Renal pelvis (tissue), 4 donors: ENCODE data around the gene ITPK1. TPM values are rescaled to one million over a fixed set of nuclear protein-coding genes. Genes with fewer than 3 reads are reported as not detected.

Source experiments
- DNase-seq: peaks from one replicate; pipeline ENCODE4 v3.0.0-alpha.2; 2013
- polyA plus RNA-seq, 3 donors: library from polyadenylated mRNA; unstranded; fragments of 120-200 nt; gene quantifications; one replicate each; pipeline ENCODE4 v1.2.1, GENCODE V29; 2013; ENCODE audit not compliant: insufficient read length in 3 of 3

Gene ITPK1
- polyA plus RNA-seq, 3 donors = 29.8 to 33.6 (median 33.2) TPM

DNA sequence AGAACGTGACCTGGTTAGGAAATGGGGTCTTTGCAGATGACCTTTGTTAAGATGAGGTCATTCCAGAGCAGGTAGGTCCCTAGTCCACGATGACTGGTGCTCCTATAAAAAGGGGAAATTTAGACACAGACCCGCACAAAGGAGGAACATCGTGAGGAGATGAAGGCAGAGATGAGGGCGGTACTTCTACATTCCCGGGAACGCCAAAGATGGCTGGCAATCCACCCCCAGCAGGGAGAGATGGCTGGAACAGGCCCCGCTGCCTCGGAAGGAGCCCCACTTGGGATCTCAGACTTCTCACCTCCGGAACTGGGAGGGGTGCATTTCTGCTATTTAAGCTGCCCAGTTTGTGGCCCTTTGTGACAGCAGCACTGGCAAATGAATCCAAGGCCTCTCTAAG is 85.0 kb downstream of the ITPK1 start:
- DNase-seq = no peak

DNA sequence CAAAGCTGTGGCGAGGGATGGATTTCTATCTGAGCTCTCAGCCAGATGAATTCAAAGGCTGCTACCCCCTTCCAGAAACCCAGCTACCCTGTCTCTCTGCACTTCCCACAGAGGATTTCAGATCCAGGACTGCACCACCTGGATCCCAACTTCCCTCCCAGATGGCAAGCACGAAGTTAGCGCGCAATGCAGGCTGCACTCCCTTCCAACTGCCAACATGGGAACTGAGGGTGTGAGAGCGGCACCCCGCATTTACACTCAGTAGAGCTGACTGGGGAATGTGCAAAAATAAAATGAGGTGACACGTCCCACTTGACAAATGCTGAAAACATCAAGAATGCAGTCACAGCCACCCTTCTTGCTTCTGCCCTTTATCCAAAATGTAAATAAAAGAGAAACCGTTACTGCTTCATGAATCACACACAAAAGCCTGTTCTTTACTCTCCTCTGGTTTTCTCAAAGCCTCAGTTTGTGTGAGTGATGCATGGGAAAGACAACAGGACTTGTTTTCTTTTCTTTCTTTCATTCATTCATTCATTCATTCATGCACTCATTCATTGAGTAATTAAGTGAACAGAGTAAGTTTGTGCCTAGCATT is 85.7 kb downstream of the ITPK1 start:
- no peak for DNase-seq

DNA sequence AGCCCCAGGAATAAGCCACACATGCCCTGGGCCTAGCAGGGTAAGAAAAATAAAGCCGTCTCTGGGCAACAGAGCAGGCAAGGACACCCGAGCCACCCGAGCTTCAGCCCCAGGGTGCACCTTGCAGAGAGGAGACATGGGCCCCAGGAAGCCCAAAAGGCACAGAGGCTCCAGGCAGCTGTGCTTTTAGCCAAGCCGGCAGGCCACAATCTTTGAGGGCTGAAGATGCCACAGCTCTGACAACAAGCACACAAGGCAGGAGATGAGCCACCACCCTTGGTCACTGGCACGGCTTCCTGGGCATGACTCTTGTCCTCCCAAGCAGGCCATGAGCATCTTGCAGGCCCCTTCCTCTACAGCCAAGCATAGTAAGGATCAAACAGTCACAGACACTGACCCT is 86.3 kb downstream of the ITPK1 start:
- no peak for DNase-seq

DNA sequence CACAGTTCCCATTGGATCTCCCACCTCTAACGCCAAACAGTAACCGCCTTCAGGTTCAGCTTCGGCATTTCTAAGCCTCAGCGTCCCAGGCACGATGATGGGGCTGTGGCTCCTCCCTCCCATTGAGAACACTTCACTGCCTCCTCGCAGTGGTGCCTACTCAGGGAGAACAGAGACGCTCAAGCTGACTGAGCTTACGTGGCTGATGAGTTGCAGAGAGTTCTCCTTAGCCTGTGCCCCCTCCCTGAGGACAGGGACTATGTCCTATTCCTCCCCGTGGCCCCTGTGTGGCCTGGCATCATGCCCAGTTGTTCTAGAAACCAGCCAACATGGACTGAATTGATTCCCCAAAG is 87.0 kb downstream of the ITPK1 start:
- no peak for DNase-seq

DNA sequence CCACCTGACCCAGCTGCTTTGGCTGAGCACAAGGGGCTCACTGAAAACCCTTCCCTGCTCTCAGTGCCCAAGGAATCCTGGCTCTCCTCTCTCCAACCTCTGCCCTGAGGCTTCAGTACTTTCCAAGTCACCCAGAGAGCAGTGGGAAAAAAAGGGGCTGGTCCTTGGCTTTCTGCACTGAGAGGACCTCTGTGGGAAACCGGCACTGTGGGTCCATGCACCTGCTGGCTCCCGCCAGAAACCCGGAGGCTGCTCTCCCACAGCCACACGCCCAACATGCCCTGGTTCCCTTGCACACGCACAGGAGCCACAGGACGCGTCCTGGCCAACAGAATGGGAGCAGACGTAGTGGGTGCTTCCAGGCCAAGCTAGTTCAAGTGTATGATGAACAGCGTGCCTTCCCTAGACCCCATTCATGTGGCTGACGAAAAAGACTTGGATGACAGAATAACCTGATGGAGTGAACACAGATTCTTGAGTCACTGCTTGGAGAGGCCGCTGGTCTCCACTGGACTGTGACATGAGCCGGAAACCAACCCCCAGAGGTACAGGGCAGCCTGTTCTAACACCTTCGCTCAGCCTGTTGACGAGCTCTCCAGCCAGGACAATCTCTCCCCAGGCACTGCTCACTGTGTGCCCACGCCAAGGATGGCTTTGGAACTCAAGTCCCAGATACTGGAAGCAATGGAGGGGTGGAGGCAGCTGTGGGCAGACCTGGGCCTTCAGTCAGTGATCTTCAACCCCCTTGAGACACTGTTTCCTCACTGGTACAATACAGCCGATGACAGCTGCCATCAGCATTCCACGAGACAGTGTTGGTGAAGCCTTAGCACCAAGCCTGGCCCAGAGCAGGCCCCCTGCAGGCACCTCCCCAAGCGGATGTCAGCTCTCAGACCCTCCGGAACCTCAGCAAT is 87.7 kb downstream of the ITPK1 start:
- DNase-seq = no peak

DNA sequence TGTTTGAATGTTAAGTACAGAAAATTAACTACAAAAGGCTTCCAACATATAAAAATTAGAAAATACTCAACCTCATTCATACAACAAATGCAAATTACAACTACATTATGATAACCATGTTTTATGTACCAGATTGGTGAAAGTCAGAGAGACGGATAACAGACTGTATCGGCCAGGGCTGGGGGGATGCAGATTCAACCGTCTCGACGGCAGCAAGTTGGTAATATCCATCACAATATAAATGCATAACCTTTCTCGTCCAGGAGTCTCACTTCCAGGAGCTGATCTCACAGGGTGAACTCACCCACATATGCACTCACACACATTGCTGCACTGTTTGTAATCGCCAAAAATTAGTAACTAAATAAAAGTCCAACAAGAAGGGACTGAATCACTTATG is 89.4 kb downstream of the ITPK1 start:
- no peak for DNase-seq

DNA sequence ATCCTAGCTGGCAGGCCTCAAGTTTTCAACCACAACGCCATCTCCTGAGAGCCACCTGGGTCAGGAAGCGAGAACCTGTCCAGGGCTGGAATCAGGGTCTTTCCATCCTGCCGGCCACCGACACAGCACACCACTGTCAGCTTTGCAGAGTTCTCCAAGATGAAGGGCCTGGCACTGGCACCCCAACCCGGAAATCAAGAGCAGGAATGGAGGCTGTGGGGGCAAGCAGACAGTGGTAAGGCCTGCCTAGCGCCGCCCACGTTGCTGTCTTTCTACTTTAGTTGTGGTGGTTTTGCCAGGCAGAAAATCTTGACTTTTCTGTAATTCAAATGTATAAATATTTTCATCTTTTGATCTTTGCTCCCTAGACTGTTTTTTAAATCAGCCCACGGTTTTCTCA is 90.7 kb downstream of the ITPK1 start:
- no peak for DNase-seq

DNA sequence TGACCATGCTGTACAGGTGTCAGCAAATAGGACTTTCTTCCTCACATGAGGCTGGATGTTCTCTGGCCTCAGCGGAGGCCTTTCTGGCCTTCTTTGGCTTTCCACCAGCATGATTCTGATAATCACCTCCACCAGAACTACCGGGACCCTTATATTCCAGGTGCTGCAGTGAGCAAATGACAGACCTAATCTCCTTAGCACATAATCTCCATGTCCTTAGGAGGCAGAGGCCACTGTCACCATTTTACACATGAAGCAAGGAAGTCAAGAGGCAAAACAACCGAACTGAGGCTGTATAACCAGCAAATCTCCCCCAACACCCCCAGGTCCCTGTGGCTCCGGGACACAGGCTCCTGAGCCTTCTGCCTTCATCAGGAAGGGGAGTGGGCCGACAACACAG is 91.2 kb downstream of the ITPK1 start:
- no peak for DNase-seq

DNA sequence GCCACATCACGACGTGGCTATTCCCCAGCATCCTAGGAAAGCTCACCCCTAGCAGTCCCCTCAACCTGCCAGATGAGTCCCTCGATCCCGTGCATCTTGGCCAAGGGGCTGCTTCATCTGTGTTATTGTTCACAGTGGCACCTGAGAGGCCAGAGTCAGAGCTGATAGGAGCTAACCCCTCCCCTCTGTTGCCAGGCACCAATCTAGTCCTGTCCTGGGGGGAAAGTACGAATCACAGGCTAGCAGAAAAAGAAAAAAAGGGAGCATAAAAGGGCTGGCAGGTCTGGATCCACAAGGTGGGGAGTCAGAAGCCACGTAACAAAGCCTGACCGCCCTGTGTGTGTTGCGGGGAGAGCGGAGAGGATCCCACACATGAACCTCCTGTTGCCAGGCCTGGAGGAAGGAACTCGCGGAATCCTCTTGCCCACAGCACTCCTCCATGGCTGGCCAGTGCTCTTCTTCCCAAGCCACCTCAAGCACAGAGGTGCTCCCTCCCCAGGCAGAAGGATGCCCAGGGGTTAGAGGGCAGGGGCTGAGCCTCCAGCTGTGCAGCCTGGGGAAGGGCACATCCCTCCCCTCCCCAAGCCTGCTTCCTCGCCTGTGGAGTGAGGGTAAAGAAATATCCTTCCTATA is 91.8 kb downstream of the ITPK1 start:
- DNase-seq = no peak

DNA sequence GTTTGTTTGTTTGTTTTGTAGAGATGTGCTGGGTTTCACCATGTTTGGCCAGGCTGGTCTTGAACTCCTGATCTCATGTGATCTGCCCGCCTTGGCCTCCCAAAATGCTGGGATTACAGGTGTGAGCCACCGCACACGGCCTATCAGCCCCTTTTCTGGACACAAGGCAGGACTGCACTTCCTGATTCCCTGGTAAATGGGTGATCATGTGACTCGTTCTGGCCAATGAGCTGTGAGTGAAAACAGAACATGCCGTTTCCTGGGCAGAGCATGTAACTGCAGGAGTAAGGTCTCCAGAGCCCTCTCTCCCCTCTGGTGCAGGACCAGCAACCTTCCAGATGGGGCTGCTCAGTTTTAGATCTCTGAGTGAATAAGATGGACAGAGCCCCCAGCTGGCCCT is 92.7 kb downstream of the ITPK1 start:
- DNase-seq = no peak

DNA sequence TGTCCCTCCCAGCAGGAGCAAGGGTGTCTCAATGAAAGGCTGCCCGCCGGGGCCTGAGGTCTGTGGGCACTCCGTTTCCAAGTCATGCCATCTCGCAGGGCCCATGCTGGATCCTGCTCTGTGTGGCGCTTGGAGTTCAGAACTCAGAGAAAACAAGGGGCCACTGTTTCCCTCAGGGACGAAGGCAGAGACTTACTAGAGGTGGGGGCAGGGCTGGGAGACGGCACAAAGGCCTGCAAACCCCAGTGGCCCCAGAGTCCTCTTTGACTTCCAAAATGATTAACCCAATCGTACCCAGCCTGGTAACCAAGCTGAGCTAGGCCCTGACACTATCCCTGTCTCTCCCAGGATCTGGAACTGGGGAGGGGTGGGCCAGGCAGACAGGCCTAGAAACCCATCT is 95.8 kb downstream of the ITPK1 start:
- no peak for DNase-seq

DNA sequence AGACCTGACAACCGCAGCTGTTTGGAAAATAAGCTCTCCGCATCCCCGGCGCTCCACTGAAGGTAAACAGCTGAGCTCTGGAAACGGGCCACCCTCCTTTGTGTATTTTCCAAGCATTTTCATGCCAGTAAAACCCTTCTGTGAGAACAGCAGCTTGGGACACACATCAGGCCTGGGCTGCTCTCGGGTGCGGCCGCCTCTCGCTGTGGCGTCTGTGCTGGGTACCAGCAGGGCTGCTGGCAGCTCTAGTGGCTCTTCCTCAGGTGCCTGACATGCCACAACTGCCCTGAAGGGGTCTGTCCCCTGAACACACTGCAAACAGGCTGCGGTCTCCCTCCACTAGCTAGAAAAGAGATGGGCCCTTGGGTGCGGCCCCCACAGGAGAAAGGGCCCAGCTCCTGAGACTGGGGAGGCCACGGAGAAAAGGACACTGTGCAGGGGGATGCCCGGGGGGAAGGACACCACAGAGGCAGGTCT is 96.3 kb downstream of the ITPK1 start:
- DNase-seq = no peak

DNA sequence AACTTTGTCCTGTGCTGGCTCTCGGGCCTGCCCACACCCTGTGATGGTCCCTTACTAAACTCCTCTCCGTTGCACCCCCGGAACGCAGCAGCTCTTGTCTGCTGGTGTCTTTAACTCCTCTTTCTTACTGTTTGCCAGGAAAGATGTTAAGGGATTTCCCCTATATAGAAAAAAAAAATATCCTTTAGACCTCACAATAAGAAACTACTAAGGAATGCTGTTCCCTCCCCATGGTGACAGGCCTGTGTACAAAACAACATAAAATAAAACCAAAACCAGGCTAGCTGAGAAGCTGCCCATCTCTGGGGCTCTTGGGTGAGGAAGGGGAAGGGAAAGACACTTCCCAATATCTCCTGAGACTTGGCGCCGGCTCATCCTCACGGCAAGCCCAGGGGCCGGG is 97.4 kb downstream of the ITPK1 start:
- no peak for DNase-seq

DNA sequence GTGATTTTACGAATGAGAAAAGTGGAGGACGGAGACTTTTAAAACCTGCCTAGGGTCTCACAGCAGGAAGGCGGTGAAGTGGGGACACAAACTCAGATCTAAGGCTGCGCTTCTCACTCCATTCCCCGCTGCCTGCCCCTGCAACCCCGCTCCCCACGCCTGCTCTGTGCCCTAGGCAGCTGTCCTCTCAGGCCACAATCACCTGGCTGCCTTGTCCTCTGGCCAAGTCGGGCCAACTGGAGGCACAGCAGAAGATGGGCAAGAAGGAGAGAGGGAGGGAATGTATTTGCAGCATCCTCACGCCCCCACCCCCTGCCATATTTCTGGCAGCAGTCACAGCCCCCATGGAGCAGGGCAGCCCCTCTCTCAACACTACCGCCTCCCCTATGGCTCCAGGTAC is 97.8 kb downstream of the ITPK1 start:
- no peak for DNase-seq

DNA sequence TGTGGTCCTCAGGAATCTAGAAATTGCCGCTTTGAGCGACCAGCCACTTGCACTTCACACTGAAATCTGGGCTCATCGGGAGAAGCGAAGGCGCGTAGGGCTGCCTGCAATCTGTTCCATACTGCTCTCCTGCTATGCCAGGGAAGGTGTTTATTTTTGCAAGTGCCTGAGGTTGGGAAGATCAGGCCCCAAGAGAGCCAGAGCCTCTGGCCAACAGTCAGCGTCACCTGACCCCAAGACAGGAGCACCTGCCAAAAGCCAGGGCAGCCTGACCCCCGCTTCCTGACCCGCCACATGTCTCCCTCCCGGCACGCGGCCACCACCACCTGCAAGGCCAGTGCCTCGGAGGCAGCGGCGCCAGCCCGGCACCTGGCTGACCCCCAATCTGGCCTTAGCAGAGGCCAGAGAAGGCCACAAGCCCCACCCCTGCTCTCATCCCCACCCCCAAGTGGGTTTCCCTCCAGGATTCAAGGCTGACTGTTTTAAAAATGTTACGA is 98.4 kb downstream of the ITPK1 start:
- no peak for DNase-seq

DNA sequence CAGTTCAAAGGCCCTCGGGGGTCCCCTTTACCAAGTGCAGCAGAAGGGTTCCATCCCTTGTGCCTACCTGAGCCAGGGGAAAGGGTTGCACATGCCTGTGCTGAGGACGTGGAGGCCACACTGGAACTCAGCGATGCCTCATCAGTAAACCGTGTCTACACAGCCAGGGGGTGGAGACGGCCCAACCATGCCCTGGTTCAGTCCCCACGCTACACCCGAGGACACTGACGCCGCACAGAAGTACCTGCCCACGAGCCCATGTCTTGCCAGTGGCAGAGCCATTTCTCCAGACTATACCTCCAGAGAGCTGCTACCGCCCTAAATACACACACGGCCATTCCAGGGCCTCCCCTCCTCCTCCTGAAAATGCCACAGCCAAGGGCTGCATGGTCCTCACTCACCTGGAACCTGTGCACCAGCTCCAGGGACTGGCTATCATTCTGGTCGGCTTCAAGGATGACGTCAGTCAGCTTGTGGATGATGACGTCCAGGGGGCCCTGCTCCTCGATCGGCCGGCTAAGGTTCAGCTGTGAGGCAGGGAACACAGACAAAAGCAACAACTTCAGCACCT is 99.4 kb downstream of the ITPK1 start:
- DNase-seq = no peak

DNA sequence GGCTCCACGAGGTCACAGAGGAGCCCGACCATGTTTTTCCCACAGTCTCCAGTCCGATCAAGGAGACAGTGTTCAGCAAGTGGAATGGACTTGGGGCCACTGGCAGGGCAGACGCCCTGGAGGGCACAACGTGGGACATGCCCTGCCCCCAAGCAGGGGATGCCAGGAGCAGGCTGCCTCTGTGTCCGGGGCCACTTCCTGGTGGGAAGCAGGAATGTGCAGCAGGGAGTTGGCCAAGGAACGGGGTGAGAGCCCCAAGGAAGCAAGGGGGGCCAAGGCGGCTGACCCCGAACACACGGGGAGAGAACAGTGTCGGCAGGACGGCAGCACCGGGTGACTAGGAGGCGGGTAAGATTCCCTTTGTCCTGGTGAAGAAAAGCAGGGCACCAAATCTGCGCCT is 100.2 kb downstream of the ITPK1 start:
- DNase-seq = no peak

DNA sequence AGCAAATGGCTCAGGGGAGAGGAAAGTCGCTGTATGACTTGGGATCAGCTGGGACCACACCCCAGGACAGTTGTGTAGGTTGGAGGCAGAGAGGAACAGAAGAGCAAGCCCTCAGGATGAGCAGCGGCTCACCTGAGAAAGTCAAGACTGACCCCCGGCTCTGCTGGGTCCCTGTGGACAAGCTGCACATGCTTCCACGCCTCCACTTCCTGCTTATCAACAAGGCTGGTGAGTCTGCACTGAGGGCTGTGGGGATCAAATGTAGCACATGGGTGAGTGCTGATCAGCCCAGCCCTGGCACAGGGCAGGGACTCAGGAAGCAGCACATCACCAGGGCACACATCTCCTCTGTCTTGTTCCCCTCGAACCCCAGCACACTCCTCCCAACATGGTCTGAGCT is 100.7 kb downstream of the ITPK1 start:
- no peak for DNase-seq

DNA sequence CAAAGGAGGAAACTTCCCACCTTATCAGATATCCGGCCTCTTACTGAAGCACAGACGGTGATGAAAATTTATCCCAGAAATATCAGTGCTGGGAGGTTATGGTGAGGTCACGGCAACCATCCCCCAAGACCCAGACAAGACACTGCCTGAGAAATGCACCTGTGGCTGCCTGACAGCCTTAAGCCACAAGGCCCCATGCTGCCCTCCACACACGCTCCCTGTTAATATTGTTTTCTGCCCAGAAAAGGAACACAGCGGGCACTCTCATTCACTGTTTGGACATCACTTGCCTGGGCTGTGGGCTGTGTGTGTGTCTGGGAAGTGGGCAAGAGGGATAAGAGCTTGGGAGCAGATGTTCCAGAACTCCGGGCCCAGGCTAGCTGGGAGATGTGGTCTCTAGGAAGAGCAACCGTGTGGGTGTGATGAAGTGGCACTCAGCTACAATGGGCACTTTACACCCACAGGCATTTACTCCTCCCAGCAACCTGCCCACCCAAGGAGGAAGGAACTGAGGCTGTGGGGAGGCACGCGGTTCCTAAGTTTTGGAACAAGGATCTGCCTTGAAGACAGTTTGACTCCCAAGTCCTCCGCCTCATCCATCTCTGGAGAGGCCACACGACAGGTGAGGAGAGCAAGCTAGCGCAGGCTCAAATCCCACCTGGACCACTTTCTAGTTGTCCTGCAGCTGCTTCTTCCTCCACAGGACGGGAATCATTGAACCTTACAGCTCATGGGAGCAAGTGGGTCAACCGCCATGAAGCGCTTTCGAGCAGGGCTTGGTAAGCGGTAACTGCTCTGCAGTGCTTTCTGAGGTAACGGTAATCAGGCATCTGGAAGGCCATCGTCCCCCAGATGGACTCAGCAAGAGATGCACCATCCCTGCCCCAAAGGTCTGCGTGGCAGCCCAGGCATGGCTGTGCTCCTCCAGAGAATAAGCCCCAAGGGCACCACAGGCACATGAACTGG is 101.4 kb downstream of the ITPK1 start:
- no peak for DNase-seq

DNA sequence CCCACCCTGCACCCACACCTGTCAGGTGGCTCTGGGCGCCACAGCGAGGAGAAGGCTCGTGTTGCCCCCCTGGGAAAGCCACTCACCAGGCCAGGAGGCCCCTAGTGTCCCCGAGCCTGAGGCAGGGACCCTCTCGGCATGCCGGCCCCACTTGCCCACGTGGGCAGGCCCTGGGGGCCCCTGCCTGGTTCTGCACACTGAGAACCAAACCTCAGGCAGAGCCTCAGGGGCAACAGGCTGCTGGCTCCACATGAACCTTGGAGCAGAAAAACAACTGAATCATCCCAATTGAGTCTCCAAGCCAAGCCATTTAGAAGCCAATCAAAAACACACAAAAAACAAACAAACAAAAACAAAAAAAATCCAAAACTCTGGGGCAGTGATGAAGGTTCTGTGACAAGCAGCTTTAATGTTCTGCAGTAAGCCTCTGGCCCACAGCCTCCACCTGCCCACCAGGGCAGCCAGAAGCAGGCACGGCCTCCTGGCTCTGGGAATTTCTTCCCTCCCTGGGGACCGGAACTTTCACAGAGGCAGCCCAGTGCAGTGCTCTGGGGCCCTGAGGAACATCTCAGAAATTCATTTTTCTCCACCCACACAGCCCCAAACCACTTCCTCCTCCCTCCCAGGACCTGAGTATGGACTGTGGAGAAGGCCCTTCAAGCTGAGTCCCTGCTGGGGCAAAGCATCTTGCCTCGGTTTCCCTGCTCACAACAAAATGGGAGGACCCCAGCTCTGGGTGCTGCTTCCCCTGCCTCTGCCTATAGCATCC is 102.6 kb downstream of the ITPK1 start:
- DNase-seq = no peak

DNA sequence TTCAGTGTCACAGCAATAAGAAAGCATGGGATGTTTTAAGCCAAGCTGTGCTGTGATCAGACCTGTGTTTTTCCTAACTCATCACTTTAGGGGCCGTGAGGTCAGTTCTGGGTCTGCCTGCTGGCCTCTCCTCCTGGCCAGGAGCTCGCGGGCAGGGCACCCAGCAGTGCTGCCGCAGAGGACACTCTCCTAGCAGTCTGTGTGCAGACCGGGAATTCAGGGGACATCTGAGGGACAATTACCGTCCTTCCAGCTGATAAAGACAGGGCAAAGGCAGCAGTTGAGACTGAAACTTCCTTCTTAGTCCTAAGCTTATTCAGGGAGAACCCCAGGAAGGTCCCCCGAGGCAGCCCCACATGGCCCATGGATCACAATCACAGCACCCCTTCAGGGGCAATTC is 103.2 kb downstream of the ITPK1 start:
- DNase-seq = no peak
